ENCODE measurements around the gene PPFIBP2.

PPFIBP2 gene

GRCh38 chr11:7665473-7666291, 151.9 kb downstream of the PPFIBP2 start:
- H3K9ac ChIP-seq (ENCODE audit: low read depth, low read length): no peak overlapping the region
- H3K4me3 ChIP-seq (ENCODE audit: low read length): no peak overlapping the region
- H3K36me3 ChIP-seq (ENCODE audit: insufficient read depth, low read depth, low read length): peaks cover 59% of the 10 kb centered on the region
- H3K9me3 ChIP-seq (ENCODE audit: insufficient read depth, low read depth, low read length): peaks cover 11% of the 10 kb centered on the region
- H3K4me1 ChIP-seq (ENCODE audit: insufficient read depth, low read length): 0 out of 2 replicates have a peak, but pooled peaks cover 3% of the 10 kb centered on the region
- no peaks in the 10 kb centered on the region for H3K27me3 ChIP-seq (ENCODE audit: insufficient read depth, low read length)
- H3K27ac ChIP-seq (ENCODE audit: low read length): no peak overlapping the region

- Histone ChIP-seq H3K4me3 (ENCODE audit: low read length) (no peak overlapping the region), H3K27ac (ENCODE audit: low read length) (no peak overlapping the region), H3K36me3 (ENCODE audit: insufficient read depth, low read depth, low read length) (peaks cover 61% of the 10 kb centered on the region), H3K9ac (ENCODE audit: low read depth, low read length) (no peak overlapping the region), H3K9me3 (ENCODE audit: insufficient read depth, low read depth, low read length) (peaks cover 11% of the 10 kb centered on the region), H3K4me1 (ENCODE audit: insufficient read depth, low read length) (0 out of 2 replicates have a peak, but pooled peaks cover 3% of the 10 kb centered on the region), H3K27me3 (ENCODE audit: insufficient read depth, low read length) (no peaks in the 10 kb centered on the region)
These were observed 152.6 kb downstream of the PPFIBP2 start for GRCh38 chr11:7666292-7666866.

GRCh38 chr11:7667460-7667859, 153.7 kb downstream of the PPFIBP2 start:
- Histone ChIP-seq H3K9me3 (ENCODE audit: insufficient read depth, low read depth, low read length) (peaks cover 11% of the 10 kb centered on the region), H3K4me3 (ENCODE audit: low read length) (no peak overlapping the region), H3K27me3 (ENCODE audit: insufficient read depth, low read length) (no peaks in the 10 kb centered on the region), H3K4me1 (ENCODE audit: insufficient read depth, low read length) (0 out of 2 replicates have a peak, but pooled peaks cover 3% of the 10 kb centered on the region), H3K27ac (ENCODE audit: low read length) (no peak overlapping the region), H3K36me3 (ENCODE audit: insufficient read depth, low read depth, low read length) (peaks cover 61% of the 10 kb centered on the region), H3K9ac (ENCODE audit: low read depth, low read length) (no peak overlapping the region)

DNA sequence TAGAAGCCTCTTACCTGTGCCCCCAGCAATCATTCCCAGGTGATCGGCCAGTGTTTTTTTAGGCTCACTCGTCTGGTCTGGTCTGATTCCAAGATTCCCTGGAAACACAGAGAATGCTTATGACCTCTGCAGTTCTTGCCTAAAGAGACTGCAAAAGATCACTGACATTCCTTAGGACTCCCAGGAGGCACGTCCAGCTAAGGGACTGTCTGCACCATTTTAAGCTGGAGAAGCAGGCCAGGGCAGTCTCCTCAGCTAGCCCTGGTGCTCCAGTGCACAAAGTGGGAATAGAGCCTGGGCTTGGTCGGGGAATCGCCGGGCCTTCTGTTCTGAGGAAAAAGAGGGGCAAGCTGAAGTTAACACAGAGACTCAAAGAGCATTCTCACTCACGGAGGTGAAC, 154.7 kb downstream of the PPFIBP2 start:
- peaks cover 7% of the 10 kb centered on the region; the same call in 1 of the 2 replicates for H3K4me1 ChIP-seq (ENCODE audit: insufficient read depth, low read length)
- H3K9me3 ChIP-seq (ENCODE audit: insufficient read depth, low read depth, low read length): peaks cover 11% of the 10 kb centered on the region
- H3K27ac ChIP-seq (ENCODE audit: low read length): no peak overlapping the region
- H3K36me3 ChIP-seq (ENCODE audit: insufficient read depth, low read depth, low read length): peaks cover 61% of the 10 kb centered on the region
- H3K27me3 ChIP-seq (ENCODE audit: insufficient read depth, low read length): no peaks in the 10 kb centered on the region
- H3K4me3 ChIP-seq (ENCODE audit: low read length): no peak overlapping the region
- H3K9ac ChIP-seq (ENCODE audit: low read depth, low read length): no peak overlapping the region

DNA sequence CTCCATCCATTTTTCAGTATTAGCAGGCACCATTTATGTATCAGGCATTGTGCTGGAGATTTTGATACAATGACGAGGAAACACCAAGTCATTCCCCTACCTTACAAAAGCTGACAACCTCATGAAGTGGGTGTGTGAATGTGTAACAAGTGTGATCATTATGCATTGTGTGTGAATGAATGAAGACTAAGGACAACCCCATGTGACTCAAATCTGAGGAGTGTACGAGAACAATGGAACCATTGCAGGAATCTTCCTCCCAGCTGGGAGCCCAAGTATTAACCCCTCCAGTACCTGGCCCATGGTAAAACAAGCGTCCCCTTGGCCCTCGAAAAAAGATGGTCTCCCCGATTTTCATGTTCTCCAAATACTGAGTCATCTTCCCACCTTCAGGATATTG, 155.1 kb downstream of the PPFIBP2 start:
- no peak overlapping the region for H3K4me3 ChIP-seq (ENCODE audit: low read length)
- H3K9ac ChIP-seq (ENCODE audit: low read depth, low read length): no peak overlapping the region
- peaks cover 7% of the 10 kb centered on the region; the same call in 1 of the 2 replicates for H3K4me1 ChIP-seq (ENCODE audit: insufficient read depth, low read length)
- H3K27me3 ChIP-seq (ENCODE audit: insufficient read depth, low read length): no peaks in the 10 kb centered on the region
- H3K36me3 ChIP-seq (ENCODE audit: insufficient read depth, low read depth, low read length): peaks cover 61% of the 10 kb centered on the region
- peaks cover 11% of the 10 kb centered on the region for H3K9me3 ChIP-seq (ENCODE audit: insufficient read depth, low read depth, low read length)
- no peak overlapping the region for H3K27ac ChIP-seq (ENCODE audit: low read length)

DNA sequence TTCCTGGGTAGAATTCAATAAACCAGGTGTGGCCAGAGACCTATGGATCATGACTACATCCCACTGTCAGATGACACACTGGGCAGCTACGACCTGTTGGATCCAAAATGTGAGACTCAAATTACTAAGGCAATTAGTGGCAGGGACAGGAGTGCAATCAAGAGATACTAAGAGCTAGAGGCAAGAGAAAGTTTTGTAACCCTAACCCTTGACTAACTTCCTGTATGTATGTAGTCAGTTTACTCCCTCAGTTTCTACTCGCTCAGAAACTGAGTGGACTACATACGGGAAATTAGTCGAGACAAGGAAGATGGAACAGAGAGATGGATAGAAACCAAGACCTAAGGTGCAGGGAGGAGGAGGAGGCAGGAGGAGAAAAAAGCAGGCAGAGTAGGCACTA, 156.8 kb downstream of the PPFIBP2 start:
- Histone ChIP-seq H3K4me1 (ENCODE audit: insufficient read depth, low read length) (peaks cover 14% of the 10 kb centered on the region; the same call in 1 of the 2 replicates), H3K36me3 (ENCODE audit: insufficient read depth, low read depth, low read length) (peaks cover 44% of the 10 kb centered on the region), H3K27me3 (ENCODE audit: insufficient read depth, low read length) (peaks cover 8% of the 10 kb centered on the region), H3K4me3 (ENCODE audit: low read length) (no peak overlapping the region), H3K9ac (ENCODE audit: low read depth, low read length) (no peak overlapping the region), H3K9me3 (ENCODE audit: insufficient read depth, low read depth, low read length) (0 out of 2 replicates have a peak, but pooled peaks cover under 1% of the 10 kb centered on the region), H3K27ac (ENCODE audit: low read length) (no peak overlapping the region)

- H3K9ac ChIP-seq (ENCODE audit: low read depth, low read length): no peak overlapping the region
- no peak overlapping the region for H3K27ac ChIP-seq (ENCODE audit: low read length)
- no peaks in the 10 kb centered on the region for H3K9me3 ChIP-seq (ENCODE audit: insufficient read depth, low read depth, low read length)
- H3K27me3 ChIP-seq (ENCODE audit: insufficient read depth, low read length): peaks cover 8% of the 10 kb centered on the region
- no peak overlapping the region for H3K4me3 ChIP-seq (ENCODE audit: low read length)
- H3K36me3 ChIP-seq (ENCODE audit: insufficient read depth, low read depth, low read length): peaks cover 36% of the 10 kb centered on the region
- H3K4me1 ChIP-seq (ENCODE audit: insufficient read depth, low read length): peaks cover 14% of the 10 kb centered on the region; the same call in 1 of the 2 replicates
These were observed 157.8 kb downstream of the PPFIBP2 start for GRCh38 chr11:7671347-7672215.

GRCh38 chr11:7672276-7672959, 158.6 kb downstream of the PPFIBP2 start:
- Histone ChIP-seq H3K4me3 (ENCODE audit: low read length) (peak overlapping the region; percentile 82), H3K9me3 (ENCODE audit: insufficient read depth, low read depth, low read length) (no peaks in the 10 kb centered on the region), H3K27ac (ENCODE audit: low read length) (no peak overlapping the region), H3K9ac (ENCODE audit: low read depth, low read length) (peak overlapping the region; percentile 75; the same call in 1 of the 2 replicates), H3K36me3 (ENCODE audit: insufficient read depth, low read depth, low read length) (peaks cover 30% of the 10 kb centered on the region), H3K27me3 (ENCODE audit: insufficient read depth, low read length) (peaks cover 8% of the 10 kb centered on the region), H3K4me1 (ENCODE audit: insufficient read depth, low read length) (peaks cover 17% of the 10 kb centered on the region; the same call in 1 of the 2 replicates)

- Histone ChIP-seq H3K4me1 (ENCODE audit: insufficient read depth, low read length) (peaks cover 20% of the 10 kb centered on the region; the same call in 1 of the 2 replicates), H3K9ac (ENCODE audit: low read depth, low read length) (peak within 1 kb of the TSS; percentile 86; the same call in 1 of the 2 replicates), H3K4me3 (ENCODE audit: low read length) (peak within 1 kb of the TSS; percentile 82), H3K27ac (ENCODE audit: low read length) (peak within 1 kb of the TSS; percentile 29), H3K9me3 (ENCODE audit: insufficient read depth, low read depth, low read length) (no peaks in the 10 kb centered on the region), H3K36me3 (ENCODE audit: insufficient read depth, low read depth, low read length) (peaks cover 23% of the 10 kb centered on the region), H3K27me3 (ENCODE audit: insufficient read depth, low read length) (peaks cover 8% of the 10 kb centered on the region)
These were observed 159.3 kb downstream of the PPFIBP2 start, which contains the start of gene CYB5R2 for GRCh38 chr11:7672960-7673723. CYB5R2 (minus strand) TSS chr11:7673500; CDS start chr11:7672825, 675 bp downstream.

GRCh38 chr11:7673724-7674434, 160.1 kb downstream of the PPFIBP2 start:
- H3K4me1 ChIP-seq (ENCODE audit: insufficient read depth, low read length): peaks cover 25% of the 10 kb centered on the region
- H3K36me3 ChIP-seq (ENCODE audit: insufficient read depth, low read depth, low read length): peaks cover 15% of the 10 kb centered on the region; the same call in 1 of the 2 replicates
- peak overlapping the region; percentile 82 for H3K4me3 ChIP-seq (ENCODE audit: low read length)
- peak overlapping the region; percentile 86; the same call in 1 of the 2 replicates for H3K9ac ChIP-seq (ENCODE audit: low read depth, low read length)
- no peaks in the 10 kb centered on the region for H3K9me3 ChIP-seq (ENCODE audit: insufficient read depth, low read depth, low read length)
- H3K27me3 ChIP-seq (ENCODE audit: insufficient read depth, low read length): peaks cover 8% of the 10 kb centered on the region
- peak overlapping the region; percentile 29 for H3K27ac ChIP-seq (ENCODE audit: low read length)
